Endothelial cell of umbilical vein (primary cell): ENCODE data around the gene STK38. TPM values are rescaled to one million over a fixed set of nuclear protein-coding genes. Genes with fewer than 3 reads are reported as not detected.

Experiments
- Bru-seq: library from RNA; stranded (reverse); fragments of 400-500 nt; gene quantifications from one replicate; lab custom pipeline; 2021; lab: Mats Ljungman, UMichigan
- BruChase-seq, 2 experiments: library from RNA; stranded (reverse); fragments of 400-500 nt; gene quantifications; one replicate each; lab custom pipeline; 2021; lab: Mats Ljungman, UMichigan
- BruUV-seq: library from RNA; stranded (reverse); fragments of 400-500 nt; replicated peaks from 2 replicates; lab custom pipeline; 2021; lab: Mats Ljungman, UMichigan
- CTCF ChIA-PET: fragments of 300-600, 350-600 bp; sonication (Branson Sonifier 250); formaldehyde crosslinking; loops from one replicate; lab custom pipeline; 2021; ENCODE audit warnings: antibody characterized with exemption, inconsistent platforms; lab: Charles Lee
- POLR2A ChIA-PET: fragments of 300-600, 350-600 bp; sonication (Branson Sonifier 250); formaldehyde crosslinking; loops from one replicate; lab custom pipeline; 2021; ENCODE audit warnings: antibody characterized with exemption, inconsistent platforms; lab: Charles Lee
- DNase-seq: peaks from one replicate; pipeline ENCODE4 v3.0.0-alpha.2; 2011; ENCODE audit warnings: low read depth, low spot score
- FAIRE-seq: peaks from 2 replicates; lab custom pipeline; 2011; peaks lifted over from hg19 to GRCh38; lab: Jason Lieb, UNC
- H2AFZ ChIP-seq: 2 replicates; pipeline ENCODE4 v1.6.0; 2012; ENCODE audit warnings: low read depth, low read length, control low read depth, inconsistent platforms
- H3K27ac ChIP-seq: 2 replicates; pipeline ENCODE4 v1.5.1; 2011; ENCODE audit warnings: low read depth, mild to moderate bottlenecking, control low read depth, low read length, moderate library complexity; ENCODE audit not compliant: insufficient read depth
- H3K27me3 ChIP-seq, 2 experiments: 2 replicates each; pipeline versions ENCODE4 v1.6.0 to v1.6.1; 2011; ENCODE audit warnings: low read length in 2 of 2, mixed read lengths in 1 of 2; ENCODE audit not compliant: control insufficient read depth in 2 of 2, insufficient read depth in 2 of 2
- H3K36me3 ChIP-seq, 2 experiments: 2 replicates in 1 of 2; 3 replicates in 1 of 2; pipeline ENCODE4 v1.5.1; 2011; ENCODE audit warnings: low read length in 2 of 2, mild to moderate bottlenecking in 1 of 2, moderate library complexity in 1 of 2; ENCODE audit not compliant: control insufficient read depth in 2 of 2, insufficient read depth in 2 of 2; ENCODE audit errors: extremely low read depth in 1 of 2
- H3K4me1 ChIP-seq: 3 replicates; pipeline ENCODE4 v1.5.1; 2011; ENCODE audit warnings: mild to moderate bottlenecking, low read length; ENCODE audit not compliant: control insufficient read depth, insufficient read depth; ENCODE audit errors: extremely low read depth
- H3K4me2 ChIP-seq: 2 replicates; pipeline ENCODE4 v1.6.1; 2011; ENCODE audit warnings: low read length, control low read depth, mixed read lengths; ENCODE audit not compliant: insufficient read depth
- H3K4me3 ChIP-seq, 3 experiments: fragments of 200-600 bp in 1 of 3; sonication (generic), shearing (Covaris generic) in 1 of 3; replicated peaks in 1 of 3; 2 replicates each; pipeline ENCODE4 v1.5.1; 2011 to 2016; ENCODE audit warnings: control low read depth in 3 of 3, low read length in 3 of 3, mild to moderate bottlenecking in 2 of 3, inconsistent platforms in 1 of 3, low read depth in 1 of 3, moderate library complexity in 1 of 3; ENCODE audit not compliant: insufficient read depth in 1 of 3
- H3K79me2 ChIP-seq: 2 replicates; pipeline ENCODE4 v1.6.0; 2012; ENCODE audit warnings: low read length, inconsistent platforms; ENCODE audit not compliant: control insufficient read depth, insufficient read depth
- H3K9ac ChIP-seq: replicated peaks from 2 replicates; pipeline ENCODE3; 2011; ENCODE audit warnings: low read length, control low read depth; ENCODE audit not compliant: insufficient read depth; ENCODE audit errors: extremely low read depth
- H3K9me1 ChIP-seq: replicated peaks from 3 replicates; pipeline ENCODE4 v1.6.0; 2011; ENCODE audit warnings: mild to moderate bottlenecking, low read length; ENCODE audit not compliant: control insufficient read depth, insufficient read depth; ENCODE audit errors: extremely low read depth
- H3K9me3 ChIP-seq: replicated peaks from 2 replicates; pipeline ENCODE4 v1.5.1; 2012; ENCODE audit warnings: low read length, inconsistent platforms; ENCODE audit not compliant: control insufficient read depth, insufficient read depth
- H4K20me1 ChIP-seq: replicated peaks from 2 replicates; pipeline ENCODE3; 2011; ENCODE audit warnings: mild to moderate bottlenecking, low read length; ENCODE audit not compliant: control insufficient read depth, insufficient read depth; ENCODE audit errors: extremely low read depth
- MYC ChIP-seq: IDR thresholded peaks from one replicate; pipeline ENCODE4 v1.6.1; 2011; ENCODE audit warnings: mild to moderate bottlenecking, low read depth, low read length
- POLR2A ChIP-seq: IDR thresholded peaks from 2 replicates; pipeline ENCODE4 v1.6.1; 2012; ENCODE audit warnings: low read depth, mild to moderate bottlenecking, control low read depth, low read length
- POLR2AphosphoS5 ChIP-seq: IDR thresholded peaks from 2 replicates; pipeline ENCODE4 v1.6.1; 2012; ENCODE audit warnings: low read depth, mild to moderate bottlenecking, control low read depth, low read length, moderate library complexity; ENCODE audit not compliant: insufficient read depth
- dilution Hi-C: fragments of 300-500 bp; cut with MboI; formaldehyde crosslinking; loops from one replicate; pipeline ENCODE4 v1.15.0; 2019; ENCODE audit warnings: low sequenced_read_pairs; ENCODE audit not compliant: extremely low pct_ligation_motif_present
- intact Hi-C: fragments of 100-400 bp; cut with micrococcal nuclease; formaldehyde crosslinking; loops from one replicate; pipeline ENCODE4 v1.10.0; 2022
- long read RNA-seq: library from polyadenylated mRNA; stranded (forward); transcript quantifications from one replicate; pipeline ENCODE4 v2.0.0, GENCODE V29; 2021
- polyA minus RNA-seq, 3 experiments: library from RNA; depleted of rRNA, polyadenylated mRNA; stranded (reverse); fragments of >200 nt; gene quantifications; 1 replicate in 1 of 3; 2 replicates in 2 of 3; pipeline ENCODE4 v1.2.3, GENCODE V29; 2011
- polyA plus RNA-seq, 4 experiments: library from polyadenylated mRNA; depleted of rRNA in 3 of 4; stranded (reverse) in 3 of 4; unstranded in 1 of 4; fragments of >200 nt; gene quantifications; 2 replicates each; pipeline versions ENCODE4 v1.2.1 to v1.2.3, GENCODE V29; 2011 to 2012; ENCODE audit warnings: missing spikeins in 1 of 4
- total RNA-seq: library from RNA; stranded (reverse); gene quantifications from 2 replicates; pipeline ENCODE4 v1.2.3, GENCODE V29; 2021
- TF ChIP-seq, protein P1 (sequence below), 2 donors: IDR thresholded peaks; 1 replicate in 1 of 2; 2 replicates in 1 of 2; pipeline ENCODE4 v1.5.1; 2011; ENCODE audit warnings: low read length in 2 of 2, mild to moderate bottlenecking in 2 of 2, moderate library complexity in 2 of 2, control low read depth in 1 of 2, inconsistent platforms in 1 of 2, low read depth in 1 of 2; ENCODE audit not compliant: insufficient read depth in 1 of 2; ENCODE audit errors: extremely low read depth in 1 of 2

Gene STK38
- total RNA-seq: 26.9 and 30.3 TPM in 2 replicates
- 10.1 and 10.2 TPM in 2 replicates for polyA plus RNA-seq
- 12.0 and 12.3 TPM in 2 replicates for polyA plus RNA-seq (2011; cell fraction: cytosol; rRNA removed)
- 34.5 and 41.1 TPM in 2 replicates for polyA plus RNA-seq (2011; cell fraction: nucleus; rRNA removed)
- 18.6 and 24.8 TPM in 2 replicates for polyA plus RNA-seq (2012)
- 11.3 and 12.7 TPM in 2 replicates for polyA minus RNA-seq
- polyA minus RNA-seq (2011; cell fraction: cytosol; rRNA and poly(A)+ RNA removed): 11.2 TPM
- polyA minus RNA-seq (2011; cell fraction: nucleus; rRNA and poly(A)+ RNA removed): 11.1 and 15.0 TPM in 2 replicates
- Bru-seq, nascent RNA: percentile 76 among the genes with signal in this experiment
- percentile 82 among the genes with signal in this experiment for BruChase-seq, experiment 1, labeled RNA remaining after a 6-hour chase
- percentile 92 among the genes with signal in this experiment for BruChase-seq, experiment 2, labeled RNA remaining after a 2-hour chase
- long read RNA-seq, transcript STK38-201 (14 exons, 3,576 nt): major isoform, 9 of 54 reads
- long read RNA-seq, partial matches to known transcripts: 2 of 54 reads
- long read RNA-seq, other reads (novel, unspliced or antisense): 43 of 54 reads

DNA sequence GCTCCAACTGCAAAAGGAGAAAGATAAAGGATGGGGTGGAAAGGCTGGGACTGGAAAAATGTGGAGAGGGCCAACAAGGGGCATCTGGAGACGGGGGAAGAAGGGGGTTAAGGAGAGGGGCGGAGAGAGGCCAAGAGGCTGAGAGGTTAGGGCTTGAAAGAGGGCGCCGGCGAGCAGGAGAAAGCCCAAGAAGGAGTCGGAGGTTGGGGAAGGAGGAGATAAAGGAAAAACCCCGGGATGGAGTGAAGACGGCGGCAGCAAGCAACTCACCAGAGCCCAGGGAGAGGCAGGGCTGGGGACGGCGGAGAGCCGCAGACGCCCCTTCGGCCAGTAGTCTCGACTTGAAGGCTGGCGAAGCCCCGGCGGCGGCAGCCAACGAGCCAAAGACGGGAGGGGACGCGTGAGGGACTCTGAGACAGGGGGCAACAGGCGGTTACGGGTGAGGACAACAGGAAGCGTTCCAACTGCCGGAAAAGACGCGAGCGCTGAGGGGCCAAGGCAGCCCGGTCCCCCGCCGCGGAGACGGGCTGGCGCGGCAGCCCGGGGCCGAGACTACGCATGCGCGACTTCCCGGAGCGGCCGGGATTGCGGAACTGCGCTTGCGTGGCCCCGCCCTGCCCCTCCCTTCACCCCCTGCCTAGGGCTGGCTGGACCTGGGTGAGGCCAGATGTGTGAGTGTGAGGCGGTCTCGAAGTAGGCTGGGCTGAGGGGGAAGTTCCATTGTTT is at the start of gene STK38:
TSS of gene STK38 (minus strand) at position 560 of the 726 bp plus-strand sequence. CDS start 7,277 bp downstream, outside the sequence.
- intact Hi-C loops (loop anchor here (1.0 kb wide), 2 partner anchors 47 to 124 kb away; partner anchors contain the start of gene SRSF3), dilution Hi-C loops (no loop called here)
- BruUV-seq: no TSS peak

More for the DNA sequence above, at the start of gene STK38:
- peaks cover 22% of the 10 kb centered on the region for H3K4me1 ChIP-seq
- peak within 1 kb of the TSS; percentile 96 for H3K4me2 ChIP-seq
- DNase-seq (peak; percentile 92), FAIRE-seq (peak; percentile 94)
- no peaks in the 10 kb centered on the region for H3K36me3 ChIP-seq
- H3K9me3 ChIP-seq: no peaks in the 10 kb centered on the region
- H3K79me2 ChIP-seq: peaks cover 44% of the 10 kb centered on the region
- H3K9ac ChIP-seq: peak within 1 kb of the TSS; percentile 94
- no peaks in the 10 kb centered on the region for H3K9me1 ChIP-seq
- peak within 1 kb of the TSS; percentile 88 for H3K27ac ChIP-seq
- ChIA-PET CTCF (interaction anchor here (0.7 to 1.9 kb wide), 6 partner anchors 8 to 212 kb away, joined by 3 to 8 read pairs (median 4); no protein-coding TSS in a partner anchor), POLR2A (no interaction called here)
- TF ChIP-seq POLR2AphosphoS5: peak; percentile 97
- TF ChIP-seq, protein P1, sequence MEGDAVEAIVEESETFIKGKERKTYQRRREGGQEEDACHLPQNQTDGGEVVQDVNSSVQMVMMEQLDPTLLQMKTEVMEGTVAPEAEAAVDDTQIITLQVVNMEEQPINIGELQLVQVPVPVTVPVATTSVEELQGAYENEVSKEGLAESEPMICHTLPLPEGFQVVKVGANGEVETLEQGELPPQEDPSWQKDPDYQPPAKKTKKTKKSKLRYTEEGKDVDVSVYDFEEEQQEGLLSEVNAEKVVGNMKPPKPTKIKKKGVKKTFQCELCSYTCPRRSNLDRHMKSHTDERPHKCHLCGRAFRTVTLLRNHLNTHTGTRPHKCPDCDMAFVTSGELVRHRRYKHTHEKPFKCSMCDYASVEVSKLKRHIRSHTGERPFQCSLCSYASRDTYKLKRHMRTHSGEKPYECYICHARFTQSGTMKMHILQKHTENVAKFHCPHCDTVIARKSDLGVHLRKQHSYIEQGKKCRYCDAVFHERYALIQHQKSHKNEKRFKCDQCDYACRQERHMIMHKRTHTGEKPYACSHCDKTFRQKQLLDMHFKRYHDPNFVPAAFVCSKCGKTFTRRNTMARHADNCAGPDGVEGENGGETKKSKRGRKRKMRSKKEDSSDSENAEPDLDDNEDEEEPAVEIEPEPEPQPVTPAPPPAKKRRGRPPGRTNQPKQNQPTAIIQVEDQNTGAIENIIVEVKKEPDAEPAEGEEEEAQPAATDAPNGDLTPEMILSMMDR (IDR thresholded peaks at IDR 0.05; ENCODE audit: extremely low read depth in 1 of 2, insufficient read depth in 1 of 2, low read depth in 1 of 2, low read length in 2 of 2): peak in 1 of 2 donors; percentile 2
- peak; percentile 99 for TF ChIP-seq POLR2A
- no peak for TF ChIP-seq MYC
- H3K27me3 ChIP-seq: peaks cover 3 to 5% of the 10 kb centered on the region in 2 experiments
- H2AFZ ChIP-seq: peak within 1 kb of the TSS; percentile 99
- H3K4me3 ChIP-seq: peak within 1 kb of the TSS; percentile 64 to 92 (median 72)
- H4K20me1 ChIP-seq: peaks cover 4% of the 10 kb centered on the region
